ENCODE data around the gene OTULINL. TPM values are rescaled to one million over a fixed set of nuclear protein-coding genes. Genes with fewer than 3 reads are reported as not detected.

The OTULINL gene
- total RNA-seq, 1 experiment from 2014 or later = not detected

- Histone ChIP-seq H3K9ac (ENCODE audit: low read length) (no peak overlapping the region), H3K79me2 (ENCODE audit: low read length) (no peaks in the 10 kb centered on the region), H4K20me1 (ENCODE audit: insufficient read depth, low read depth, low read length) (no peaks in the 10 kb centered on the region), H2AFZ (ENCODE audit: low read length) (no peak overlapping the region), H3K9me2 (replicated peaks; ENCODE audit: insufficient read depth, low read length) (no peaks in the 10 kb centered on the region), H3K36me3 (ENCODE audit: insufficient read depth, low read length) (no peaks in the 10 kb centered on the region), H3K27me3 (ENCODE audit: low read length) (no peaks in the 10 kb centered on the region), H3K4me1 (ENCODE audit: low read length) (no peaks in the 10 kb centered on the region), H3K4me3 (ENCODE audit: low read length) (no peak overlapping the region), H3K27ac (ENCODE audit: low read length) (no peak overlapping the region), H3K4me2 (ENCODE audit: low read depth, low read length, poor library complexity, severe bottlenecking) (no peak overlapping the region), H3K9me3 (ENCODE audit: low read length) (no peaks in the 10 kb centered on the region)
- DNase-seq = no peak
These were observed 73.7 kb downstream of the OTULINL start for GRCh38 chr5:14655146-14655741.

DNA sequence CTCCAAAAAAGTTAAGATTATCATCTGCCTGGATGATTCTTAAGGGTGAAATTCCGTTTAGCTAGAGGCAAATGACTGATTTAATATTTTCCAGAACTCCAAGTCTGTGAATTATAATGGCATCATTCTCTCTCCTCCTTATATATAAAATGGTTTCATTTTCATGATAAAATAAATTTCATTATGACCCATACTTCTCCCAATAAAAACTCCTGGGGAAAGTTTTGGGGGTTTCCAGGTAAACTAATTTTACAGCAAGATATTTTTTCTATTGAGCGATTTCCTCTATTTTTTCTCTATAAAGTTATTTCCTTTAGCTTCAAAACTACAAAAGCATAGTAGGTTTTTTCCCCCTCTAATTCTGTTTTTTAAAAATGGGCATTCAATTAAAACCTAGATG lies 75.3 kb downstream of the OTULINL start:
- Histone ChIP-seq H3K4me1 (ENCODE audit: low read length) (peaks cover 4% of the 10 kb centered on the region; the same call in 1 of the 2 replicates), H3K36me3 (ENCODE audit: insufficient read depth, low read length) (no peaks in the 10 kb centered on the region), H3K9me3 (ENCODE audit: low read length) (no peaks in the 10 kb centered on the region), H3K9ac (ENCODE audit: low read length) (no peak overlapping the region), H3K9me2 (replicated peaks; ENCODE audit: insufficient read depth, low read length) (no peaks in the 10 kb centered on the region), H3K4me3 (ENCODE audit: low read length) (no peak overlapping the region), H2AFZ (ENCODE audit: low read length) (no peak overlapping the region), H3K27ac (ENCODE audit: low read length) (no peak overlapping the region), H3K4me2 (ENCODE audit: low read depth, low read length, poor library complexity, severe bottlenecking) (no peak overlapping the region), H3K79me2 (ENCODE audit: low read length) (no peaks in the 10 kb centered on the region), H3K27me3 (ENCODE audit: low read length) (no peaks in the 10 kb centered on the region), H4K20me1 (ENCODE audit: insufficient read depth, low read depth, low read length) (no peaks in the 10 kb centered on the region)
- DNase-seq = no peak

DNA sequence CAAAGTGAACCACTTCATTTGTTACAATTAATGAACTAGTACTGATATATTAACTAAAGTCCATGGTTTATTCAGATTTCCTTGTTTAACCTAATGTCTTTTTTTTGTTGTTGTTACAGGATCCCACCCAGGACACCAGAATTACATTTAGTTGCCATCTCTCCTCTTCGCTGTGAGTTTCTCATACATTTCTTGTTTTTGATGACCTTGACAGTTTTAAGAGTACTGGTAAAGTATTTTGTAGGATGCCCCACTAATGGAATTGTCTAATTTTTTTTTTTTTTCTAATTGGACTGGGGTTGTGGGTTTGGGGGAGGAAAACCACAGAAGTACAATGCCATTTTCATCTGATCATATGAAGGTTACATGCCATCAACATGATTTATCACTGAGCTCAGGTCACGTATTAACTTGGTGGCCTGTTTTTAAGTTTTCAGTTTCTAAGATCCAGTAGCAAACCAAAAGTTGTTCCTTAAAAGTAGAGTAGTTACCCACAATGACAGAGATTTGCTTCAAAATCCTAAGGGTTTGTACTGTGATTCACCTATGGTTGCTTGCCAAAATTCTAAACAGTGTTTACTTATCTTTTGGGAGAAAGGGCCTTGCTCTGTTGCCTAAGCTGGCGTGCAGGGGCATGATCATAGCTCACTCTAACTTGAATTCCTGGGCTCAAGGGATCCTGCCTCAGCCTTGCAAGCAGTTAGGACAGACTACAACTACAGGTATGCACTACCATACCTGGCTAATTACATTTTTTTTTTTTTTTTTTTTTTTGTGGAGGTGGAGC lies 78.4 kb downstream of the OTULINL start:
- DNase-seq = no peak
- no peak overlapping the region for H3K27ac ChIP-seq (ENCODE audit: low read length)
- peaks cover 18% of the 10 kb centered on the region for H3K4me1 ChIP-seq (ENCODE audit: low read length)
- no peaks in the 10 kb centered on the region for H3K9me3 ChIP-seq (ENCODE audit: low read length)
- peaks cover 7% of the 10 kb centered on the region for H3K79me2 ChIP-seq (ENCODE audit: low read length)
- H3K36me3 ChIP-seq (ENCODE audit: insufficient read depth, low read length) = no peaks in the 10 kb centered on the region
- no peaks in the 10 kb centered on the region; the same call in 1 of the 2 replicates for H4K20me1 ChIP-seq (ENCODE audit: insufficient read depth, low read depth, low read length)
- no peak overlapping the region for H3K4me2 ChIP-seq (ENCODE audit: low read depth, low read length, poor library complexity, severe bottlenecking)
- no peak overlapping the region for H3K4me3 ChIP-seq (ENCODE audit: low read length)
- no peak overlapping the region for H3K9ac ChIP-seq (ENCODE audit: low read length)
- no peaks in the 10 kb centered on the region for H3K27me3 ChIP-seq (ENCODE audit: low read length)
- H2AFZ ChIP-seq (ENCODE audit: low read length) = no peak overlapping the region
- H3K9me2 ChIP-seq (replicated peaks; ENCODE audit: insufficient read depth, low read length) = no peaks in the 10 kb centered on the region

DNA sequence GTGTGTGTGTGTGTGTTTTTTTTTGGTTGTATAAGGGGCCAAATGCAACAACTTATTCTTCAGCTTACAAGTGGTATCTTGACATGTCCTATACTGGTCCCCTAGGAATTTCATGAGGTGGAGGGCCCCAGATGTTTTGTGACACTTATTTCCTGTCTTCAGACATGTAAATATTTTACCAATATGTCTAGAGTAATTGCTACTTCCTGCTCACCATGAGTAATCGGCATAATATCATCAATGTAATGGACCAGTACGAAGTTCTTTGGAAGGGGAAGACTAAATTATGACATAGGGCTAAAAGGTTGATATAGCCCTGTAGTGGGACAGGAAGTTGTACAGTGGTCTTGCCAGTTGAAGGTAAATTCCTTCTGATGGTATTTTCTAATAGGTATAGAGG lies 79.2 kb downstream of the OTULINL start:
- DNase-seq = no peak
- no peak overlapping the region for H3K4me3 ChIP-seq (ENCODE audit: low read length)
- H3K27ac ChIP-seq (ENCODE audit: low read length) = no peak overlapping the region
- H3K9me3 ChIP-seq (ENCODE audit: low read length) = no peaks in the 10 kb centered on the region
- peaks cover 23% of the 10 kb centered on the region for H3K4me1 ChIP-seq (ENCODE audit: low read length)
- H3K4me2 ChIP-seq (ENCODE audit: low read depth, low read length, poor library complexity, severe bottlenecking) = no peak overlapping the region
- no peak overlapping the region for H2AFZ ChIP-seq (ENCODE audit: low read length)
- H3K9me2 ChIP-seq (replicated peaks; ENCODE audit: insufficient read depth, low read length) = no peaks in the 10 kb centered on the region
- H3K27me3 ChIP-seq (ENCODE audit: low read length) = no peaks in the 10 kb centered on the region
- no peak overlapping the region for H3K9ac ChIP-seq (ENCODE audit: low read length)
- H3K36me3 ChIP-seq (ENCODE audit: insufficient read depth, low read length) = no peaks in the 10 kb centered on the region
- peaks cover 6% of the 10 kb centered on the region; the same call in 1 of the 2 replicates for H4K20me1 ChIP-seq (ENCODE audit: insufficient read depth, low read depth, low read length)
- H3K79me2 ChIP-seq (ENCODE audit: low read length) = peaks cover 15% of the 10 kb centered on the region

Other genes starting within 250 kb of the OTULINL start
- 27.0 and 31.0 TPM in 2 replicates for gene OTULIN, start 82.9 kb downstream of the OTULINL start, total RNA-seq (2014; rRNA removed; shearing (Covaris generic); ENCODE audit: low replicate concordance)

All from Karpas-422 (cell line).